ENCODE data around the gene BPIFB2.

DNA sequence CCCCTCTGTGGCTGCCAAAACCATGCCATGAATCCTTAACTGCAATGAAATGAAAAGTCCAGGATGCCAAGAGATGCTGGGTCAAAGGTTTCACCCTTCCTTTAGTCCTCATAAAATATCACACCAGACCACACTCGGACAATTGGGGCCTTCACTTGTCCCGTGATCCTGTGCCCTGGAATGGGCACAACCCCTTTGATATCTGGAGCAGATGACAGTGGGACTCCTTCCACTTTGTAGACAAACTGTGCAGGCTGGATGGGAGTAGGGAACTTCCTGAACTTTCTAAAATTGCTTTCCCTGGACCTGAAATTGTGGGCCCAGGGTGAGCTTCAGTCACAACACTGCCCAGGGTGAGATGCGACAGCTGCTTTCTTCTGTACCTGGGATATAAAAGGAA is 14.4 kb downstream of the BPIFB2 start:
- TF ChIP-seq, protein P1, sequence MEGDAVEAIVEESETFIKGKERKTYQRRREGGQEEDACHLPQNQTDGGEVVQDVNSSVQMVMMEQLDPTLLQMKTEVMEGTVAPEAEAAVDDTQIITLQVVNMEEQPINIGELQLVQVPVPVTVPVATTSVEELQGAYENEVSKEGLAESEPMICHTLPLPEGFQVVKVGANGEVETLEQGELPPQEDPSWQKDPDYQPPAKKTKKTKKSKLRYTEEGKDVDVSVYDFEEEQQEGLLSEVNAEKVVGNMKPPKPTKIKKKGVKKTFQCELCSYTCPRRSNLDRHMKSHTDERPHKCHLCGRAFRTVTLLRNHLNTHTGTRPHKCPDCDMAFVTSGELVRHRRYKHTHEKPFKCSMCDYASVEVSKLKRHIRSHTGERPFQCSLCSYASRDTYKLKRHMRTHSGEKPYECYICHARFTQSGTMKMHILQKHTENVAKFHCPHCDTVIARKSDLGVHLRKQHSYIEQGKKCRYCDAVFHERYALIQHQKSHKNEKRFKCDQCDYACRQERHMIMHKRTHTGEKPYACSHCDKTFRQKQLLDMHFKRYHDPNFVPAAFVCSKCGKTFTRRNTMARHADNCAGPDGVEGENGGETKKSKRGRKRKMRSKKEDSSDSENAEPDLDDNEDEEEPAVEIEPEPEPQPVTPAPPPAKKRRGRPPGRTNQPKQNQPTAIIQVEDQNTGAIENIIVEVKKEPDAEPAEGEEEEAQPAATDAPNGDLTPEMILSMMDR (IDR thresholded peaks at IDR 0.05): no peak
- no peak for TF ChIP-seq POLR2A (IDR thresholded peaks at IDR 0.05)
